ENCODE data around the gene NEUROD2.

Gene NEUROD2

DNA sequence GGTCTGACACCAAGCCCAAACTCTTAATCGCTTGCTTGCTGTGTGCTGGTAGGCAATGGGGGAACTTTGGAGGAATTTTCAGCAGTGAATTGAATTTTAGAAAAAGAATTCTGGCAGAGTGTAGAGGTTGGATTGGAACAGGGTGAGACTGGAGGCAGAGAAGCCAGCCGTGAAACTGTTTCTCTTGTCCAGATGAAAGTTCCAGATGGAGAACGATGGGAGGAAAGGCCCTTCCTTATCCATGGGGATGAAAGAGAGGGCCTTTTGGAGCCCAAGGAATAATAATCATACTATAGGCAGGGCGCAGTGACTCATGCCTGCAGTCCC is 26.0 kb downstream of the NEUROD2 start:
- H3K36me3 ChIP-seq (ENCODE audit: insufficient read depth, insufficient read length, low read length): no peaks in the 10 kb centered on the region
- H3K9ac ChIP-seq (ENCODE audit: insufficient read length, low read depth): no peak overlapping the region
- no peak for DNase-seq (ENCODE audit: low read depth, low spot score)
- H3K9me3 ChIP-seq (ENCODE audit: insufficient read depth, low read length): no peaks in the 10 kb centered on the region
- TF ChIP-seq YY1 (IDR thresholded peaks at IDR 0.05; ENCODE audit: insufficient read depth, insufficient read length): no peak
- TF ChIP-seq ZNF274 (IDR thresholded peaks at IDR 0.05; ENCODE audit: low read depth, low read length): no peak
- no peak for TF ChIP-seq SUZ12 (IDR thresholded peaks at IDR 0.05; ENCODE audit: extremely low read depth, insufficient read depth, insufficient read length)
- H3K27me3 ChIP-seq (ENCODE audit: insufficient read depth, insufficient read length): peaks cover 2% of the 10 kb centered on the region
- peaks cover 14% of the 10 kb centered on the region for H3K4me1 ChIP-seq (ENCODE audit: insufficient read depth, insufficient read length)
- no peak overlapping the region for H3K4me3 ChIP-seq (ENCODE audit: insufficient read length, low read depth)

DNA sequence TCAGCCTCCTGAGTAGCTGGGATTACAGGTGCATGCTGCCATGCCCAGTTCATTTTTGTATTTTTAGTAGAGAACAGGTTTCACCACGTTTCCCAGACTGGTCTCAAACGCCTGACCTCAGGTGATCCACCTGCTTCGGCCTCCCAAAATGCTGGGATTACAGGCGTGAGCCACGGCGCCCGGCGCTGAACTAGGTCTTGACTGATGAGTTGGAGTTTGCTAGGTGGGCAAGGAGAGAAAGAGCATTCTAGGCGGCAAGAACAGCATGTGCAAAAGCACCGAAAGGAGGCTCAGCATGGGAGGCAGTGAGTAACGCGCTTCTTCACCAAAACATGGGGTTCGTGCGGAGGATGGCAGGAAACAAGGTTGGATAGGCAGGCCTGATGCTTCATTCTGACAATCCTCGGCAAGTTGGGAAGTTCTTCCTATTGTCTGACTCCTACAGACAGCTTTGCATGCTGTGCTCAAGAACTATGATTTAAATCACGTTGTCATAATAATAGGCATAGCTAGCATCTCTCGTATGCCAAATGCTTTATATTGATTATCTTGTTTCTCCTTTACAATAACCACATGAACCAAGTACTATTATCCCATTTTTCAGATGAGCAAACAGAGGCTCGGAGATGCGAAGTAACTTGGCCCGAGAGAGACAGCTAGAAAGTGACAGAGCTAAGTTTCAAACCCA is 26.5 kb downstream of the NEUROD2 start:
- H3K9me3 ChIP-seq (ENCODE audit: insufficient read depth, low read length): no peaks in the 10 kb centered on the region
- DNase-seq (ENCODE audit: low read depth, low spot score): no peak
- no peak for TF ChIP-seq YY1 (IDR thresholded peaks at IDR 0.05; ENCODE audit: insufficient read depth, insufficient read length)
- TF ChIP-seq ZNF274 (IDR thresholded peaks at IDR 0.05; ENCODE audit: low read depth, low read length): no peak
- no peak for TF ChIP-seq SUZ12 (IDR thresholded peaks at IDR 0.05; ENCODE audit: extremely low read depth, insufficient read depth, insufficient read length)

DNA sequence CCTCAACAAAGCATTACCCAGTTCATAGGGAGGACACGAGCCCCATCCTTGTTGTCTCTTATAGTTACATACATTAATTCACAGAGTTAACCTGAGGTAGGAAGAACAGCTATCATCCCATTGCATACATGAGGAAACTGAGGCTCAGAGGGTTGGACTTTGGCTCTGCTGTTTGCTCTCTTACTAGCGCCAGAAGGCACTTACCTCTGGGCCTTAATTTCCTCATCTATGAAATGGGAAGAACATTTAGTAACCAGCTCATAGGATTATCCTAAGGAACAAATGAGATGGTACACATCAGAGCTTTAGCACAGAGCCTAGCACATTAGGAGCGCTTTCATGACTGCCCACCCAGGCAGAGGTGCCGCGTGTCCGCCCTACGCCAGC is 27.6 kb downstream of the NEUROD2 start:
- Histone ChIP-seq H3K9me3 (ENCODE audit: insufficient read depth, low read length) (no peaks in the 10 kb centered on the region), H3K9ac (ENCODE audit: insufficient read length, low read depth) (peak overlapping the region; percentile 8), H3K27me3 (ENCODE audit: insufficient read depth, insufficient read length) (peaks cover 10% of the 10 kb centered on the region), H3K4me3 (ENCODE audit: insufficient read length, low read depth) (no peak overlapping the region), H3K4me1 (ENCODE audit: insufficient read depth, insufficient read length) (peaks cover 14% of the 10 kb centered on the region), H3K36me3 (ENCODE audit: insufficient read depth, insufficient read length, low read length) (no peaks in the 10 kb centered on the region)
- no peak for DNase-seq (ENCODE audit: low read depth, low spot score)
- TF ChIP-seq YY1 (IDR thresholded peaks at IDR 0.05; ENCODE audit: insufficient read depth, insufficient read length): no peak
- TF ChIP-seq ZNF274 (IDR thresholded peaks at IDR 0.05; ENCODE audit: low read depth, low read length): no peak
- no peak for TF ChIP-seq SUZ12 (IDR thresholded peaks at IDR 0.05; ENCODE audit: extremely low read depth, insufficient read depth, insufficient read length)

More for the DNA sequence above, 26.5 kb downstream of the NEUROD2 start:
- Histone ChIP-seq H3K9ac (ENCODE audit: insufficient read length, low read depth) (peak overlapping the region; percentile 51), H3K4me1 (ENCODE audit: insufficient read depth, insufficient read length) (peaks cover 14% of the 10 kb centered on the region), H3K36me3 (ENCODE audit: insufficient read depth, insufficient read length, low read length) (no peaks in the 10 kb centered on the region), H3K4me3 (ENCODE audit: insufficient read length, low read depth) (no peak overlapping the region), H3K27me3 (ENCODE audit: insufficient read depth, insufficient read length) (peaks cover 2% of the 10 kb centered on the region)

DNA sequence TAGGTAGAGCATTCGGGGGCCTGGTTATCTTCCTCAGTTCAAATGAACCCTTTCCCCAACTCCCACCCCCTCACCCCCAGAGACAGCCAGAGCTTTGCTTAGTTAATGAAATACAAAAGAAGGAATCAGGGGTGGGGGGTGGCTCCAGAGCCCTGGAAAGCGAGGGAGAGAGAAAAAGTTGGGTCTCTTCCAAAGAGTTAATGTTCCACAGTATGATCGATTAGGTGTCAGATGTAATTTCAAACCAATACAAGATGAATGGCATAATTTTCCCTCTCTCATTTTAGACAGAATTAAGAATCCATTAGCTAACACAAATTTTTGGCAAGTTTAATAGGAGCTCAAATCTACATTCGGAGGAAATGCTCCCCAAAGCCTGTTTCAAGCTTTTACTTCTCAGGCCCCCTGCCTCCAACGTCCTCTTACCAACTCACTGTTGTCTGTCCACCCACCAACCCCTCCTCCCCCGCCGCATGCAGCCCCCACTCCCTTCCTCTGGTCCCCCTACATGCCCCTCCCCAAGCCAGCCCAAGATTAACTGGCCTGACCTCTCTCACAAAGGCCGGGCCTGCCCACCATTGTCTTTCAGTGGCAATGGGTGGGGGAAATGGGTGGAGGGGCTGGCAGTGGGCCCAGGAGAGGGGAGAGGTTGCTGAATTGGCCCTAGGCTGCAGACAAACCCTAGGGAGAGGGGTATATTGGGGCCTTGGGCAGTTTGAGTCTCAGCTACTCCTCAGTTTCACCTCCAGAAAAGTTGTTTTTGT is 28.2 kb downstream of the NEUROD2 start:
- Histone ChIP-seq H3K4me3 (ENCODE audit: insufficient read length, low read depth) (no peak overlapping the region), H3K9me3 (ENCODE audit: insufficient read depth, low read length) (no peaks in the 10 kb centered on the region), H3K9ac (ENCODE audit: insufficient read length, low read depth) (peak overlapping the region; percentile 8), H3K27me3 (ENCODE audit: insufficient read depth, insufficient read length) (peaks cover 14% of the 10 kb centered on the region), H3K36me3 (ENCODE audit: insufficient read depth, insufficient read length, low read length) (no peaks in the 10 kb centered on the region), H3K4me1 (ENCODE audit: insufficient read depth, insufficient read length) (peaks cover 17% of the 10 kb centered on the region)
- TF ChIP-seq SUZ12 (IDR thresholded peaks at IDR 0.05; ENCODE audit: extremely low read depth, insufficient read depth, insufficient read length): no peak
- no peak for TF ChIP-seq ZNF274 (IDR thresholded peaks at IDR 0.05; ENCODE audit: low read depth, low read length)
- TF ChIP-seq YY1 (IDR thresholded peaks at IDR 0.05; ENCODE audit: insufficient read depth, insufficient read length): no peak
- DNase-seq (ENCODE audit: low read depth, low spot score): peak; percentile 61

DNA sequence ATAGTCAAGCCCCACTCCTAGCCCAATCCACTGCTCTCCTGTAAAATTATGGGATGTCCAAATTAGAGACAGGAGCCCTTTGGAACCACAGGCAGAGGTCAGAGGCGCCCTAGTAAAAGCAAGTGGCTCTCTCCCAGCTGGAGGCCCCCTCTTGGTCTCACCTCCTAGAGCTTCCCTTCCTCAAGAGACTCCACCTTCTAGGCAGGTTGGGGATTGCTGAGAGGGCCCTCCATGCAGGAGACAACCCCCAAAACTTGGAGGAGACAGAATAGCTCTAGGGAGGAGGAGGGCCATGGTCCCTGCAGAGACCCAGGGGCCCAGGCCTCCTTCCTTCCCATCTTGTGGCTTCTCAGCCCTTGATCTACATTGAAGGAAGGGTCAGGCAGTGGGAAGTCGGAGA is 29.4 kb downstream of the NEUROD2 start:
- no peak for DNase-seq (ENCODE audit: low read depth, low spot score)
- H3K9ac ChIP-seq (ENCODE audit: insufficient read length, low read depth): no peak overlapping the region
- no peak for TF ChIP-seq SUZ12 (IDR thresholded peaks at IDR 0.05; ENCODE audit: extremely low read depth, insufficient read depth, insufficient read length)
- no peak for TF ChIP-seq ZNF274 (IDR thresholded peaks at IDR 0.05; ENCODE audit: low read depth, low read length)
- TF ChIP-seq YY1 (IDR thresholded peaks at IDR 0.05; ENCODE audit: insufficient read depth, insufficient read length): no peak
- H3K36me3 ChIP-seq (ENCODE audit: insufficient read depth, insufficient read length, low read length): no peaks in the 10 kb centered on the region
- H3K27me3 ChIP-seq (ENCODE audit: insufficient read depth, insufficient read length): peaks cover 14% of the 10 kb centered on the region
- H3K4me1 ChIP-seq (ENCODE audit: insufficient read depth, insufficient read length): peaks cover 17% of the 10 kb centered on the region
- no peaks in the 10 kb centered on the region for H3K9me3 ChIP-seq (ENCODE audit: insufficient read depth, low read length)
- H3K4me3 ChIP-seq (ENCODE audit: insufficient read length, low read depth): no peak overlapping the region

DNA sequence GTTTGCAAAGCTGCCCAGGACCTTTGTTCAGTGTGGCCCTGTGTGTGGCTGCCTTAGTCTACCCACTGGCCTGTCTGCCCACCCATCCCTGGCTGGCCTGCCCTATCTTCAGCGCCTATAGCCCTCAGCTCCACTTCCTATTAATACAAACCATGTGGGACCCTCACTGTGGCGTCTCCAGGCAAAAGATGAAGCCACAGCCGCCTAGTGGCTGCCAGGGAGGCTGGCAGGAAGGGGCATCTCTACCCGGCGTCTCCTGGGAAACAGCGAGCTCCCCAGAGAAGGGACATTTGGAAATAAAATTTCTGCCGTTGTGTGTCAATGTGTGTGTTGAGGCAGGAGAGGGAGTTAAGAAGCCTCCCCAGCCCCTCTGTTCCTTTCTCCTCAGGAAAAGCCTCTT is 31.5 kb downstream of the NEUROD2 start:
- DNase-seq (ENCODE audit: low read depth, low spot score): no peak
- no peak overlapping the region for H3K9ac ChIP-seq (ENCODE audit: insufficient read length, low read depth)

More for the DNA sequence above, 31.5 kb downstream of the NEUROD2 start:
- no peaks in the 10 kb centered on the region for H3K36me3 ChIP-seq (ENCODE audit: insufficient read depth, insufficient read length, low read length)
- peaks cover 24% of the 10 kb centered on the region for H3K27me3 ChIP-seq (ENCODE audit: insufficient read depth, insufficient read length)
- peaks cover 17% of the 10 kb centered on the region for H3K4me1 ChIP-seq (ENCODE audit: insufficient read depth, insufficient read length)
- no peak overlapping the region for H3K4me3 ChIP-seq (ENCODE audit: insufficient read length, low read depth)
- H3K9me3 ChIP-seq (ENCODE audit: insufficient read depth, low read length): peaks cover 4% of the 10 kb centered on the region; the same call in 1 of the 2 replicates
- no peak for TF ChIP-seq YY1 (IDR thresholded peaks at IDR 0.05; ENCODE audit: insufficient read depth, insufficient read length)
- no peak for TF ChIP-seq SUZ12 (IDR thresholded peaks at IDR 0.05; ENCODE audit: extremely low read depth, insufficient read depth, insufficient read length)
- TF ChIP-seq ZNF274 (IDR thresholded peaks at IDR 0.05; ENCODE audit: low read depth, low read length): no peak
